ENCODE measurements around the gene LGALS7. TPM values are rescaled to one million over a fixed set of nuclear protein-coding genes. Genes with fewer than 3 reads are reported as not detected.
A peak's percentile ranks its signal among the peaks of the same experiment; 100 is the strongest.

The LGALS7 gene
- total RNA-seq, 1 donor from 2014 or later = not detected

GRCh38 chr19:38723606-38723965 is 49.7 kb downstream of the LGALS7 start:
- Mint-ChIP-seq H3K4me1 (ENCODE audit: low read depth, unreplicated experiment) (peaks cover 15% of the 10 kb centered on the region), H3K4me3 (ENCODE audit: unreplicated experiment) (no peak overlapping the region), H3K9me3 (ENCODE audit: unreplicated experiment) (no peaks in the 10 kb centered on the region), H3K27ac (ENCODE audit: unreplicated experiment) (peak overlapping the region; percentile 86), H3K36me3 (ENCODE audit: low read depth, unreplicated experiment) (peaks cover 19% of the 10 kb centered on the region), H3K27me3 (ENCODE audit: low read depth, unreplicated experiment) (no peaks in the 10 kb centered on the region)
- H2AFZ ChIP-seq (ENCODE audit: low read depth, low read length) = no peak overlapping the region
- DNase-seq (ENCODE audit: low read depth) = no peak
- H3K9me3 ChIP-seq (ENCODE audit: insufficient read depth, low read depth, low read length) = no peaks in the 10 kb centered on the region
- peaks cover 57% of the 10 kb centered on the region for H3K79me2 ChIP-seq (ENCODE audit: insufficient read depth, low read length)
- peaks cover 31% of the 10 kb centered on the region for H3K4me1 ChIP-seq (ENCODE audit: insufficient read depth, low read length)
- TF ChIP-seq, protein P1, sequence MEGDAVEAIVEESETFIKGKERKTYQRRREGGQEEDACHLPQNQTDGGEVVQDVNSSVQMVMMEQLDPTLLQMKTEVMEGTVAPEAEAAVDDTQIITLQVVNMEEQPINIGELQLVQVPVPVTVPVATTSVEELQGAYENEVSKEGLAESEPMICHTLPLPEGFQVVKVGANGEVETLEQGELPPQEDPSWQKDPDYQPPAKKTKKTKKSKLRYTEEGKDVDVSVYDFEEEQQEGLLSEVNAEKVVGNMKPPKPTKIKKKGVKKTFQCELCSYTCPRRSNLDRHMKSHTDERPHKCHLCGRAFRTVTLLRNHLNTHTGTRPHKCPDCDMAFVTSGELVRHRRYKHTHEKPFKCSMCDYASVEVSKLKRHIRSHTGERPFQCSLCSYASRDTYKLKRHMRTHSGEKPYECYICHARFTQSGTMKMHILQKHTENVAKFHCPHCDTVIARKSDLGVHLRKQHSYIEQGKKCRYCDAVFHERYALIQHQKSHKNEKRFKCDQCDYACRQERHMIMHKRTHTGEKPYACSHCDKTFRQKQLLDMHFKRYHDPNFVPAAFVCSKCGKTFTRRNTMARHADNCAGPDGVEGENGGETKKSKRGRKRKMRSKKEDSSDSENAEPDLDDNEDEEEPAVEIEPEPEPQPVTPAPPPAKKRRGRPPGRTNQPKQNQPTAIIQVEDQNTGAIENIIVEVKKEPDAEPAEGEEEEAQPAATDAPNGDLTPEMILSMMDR (IDR thresholded peaks at IDR 0.05; ENCODE audit: insufficient read depth, low read depth, low read length) = no peak
- no peak for TF ChIP-seq EZH2 (IDR thresholded peaks at IDR 0.05; ENCODE audit: insufficient read depth, low read length)
- no peak overlapping the region for H3K4me2 ChIP-seq (ENCODE audit: low read length)
- FAIRE-seq = no peak
- no peak overlapping the region for H3K27ac ChIP-seq (ENCODE audit: low read depth, low read length)
- peaks cover 36% of the 10 kb centered on the region for H3K36me3 ChIP-seq (ENCODE audit: insufficient read depth, low read length)
- H3K9ac ChIP-seq (ENCODE audit: low read length) = no peak overlapping the region
- H4K20me1 ChIP-seq (ENCODE audit: insufficient read depth, low read length) = peaks cover 75% of the 10 kb centered on the region
- H3K4me3 ChIP-seq (ENCODE audit: insufficient read depth, low read depth, low read length) = no peak overlapping the region
- no peaks in the 10 kb centered on the region for H3K27me3 ChIP-seq (ENCODE audit: insufficient read depth, low read length)

GRCh38 chr19:38722947-38723605 is 50.2 kb downstream of the LGALS7 start:
- H3K36me3 ChIP-seq (ENCODE audit: insufficient read depth, low read length) = peaks cover 40% of the 10 kb centered on the region
- Mint-ChIP-seq H3K4me3 (ENCODE audit: unreplicated experiment) (no peak overlapping the region), H3K27ac (ENCODE audit: unreplicated experiment) (peak overlapping the region; percentile 86), H3K36me3 (ENCODE audit: low read depth, unreplicated experiment) (peaks cover 19% of the 10 kb centered on the region), H3K9me3 (ENCODE audit: unreplicated experiment) (no peaks in the 10 kb centered on the region), H3K27me3 (ENCODE audit: low read depth, unreplicated experiment) (no peaks in the 10 kb centered on the region), H3K4me1 (ENCODE audit: low read depth, unreplicated experiment) (peaks cover 15% of the 10 kb centered on the region)
- H2AFZ ChIP-seq (ENCODE audit: low read depth, low read length) = no peak overlapping the region
- peaks cover 61% of the 10 kb centered on the region for H3K79me2 ChIP-seq (ENCODE audit: insufficient read depth, low read length)
- no peak overlapping the region for H3K4me3 ChIP-seq (ENCODE audit: insufficient read depth, low read depth, low read length)
- peaks cover 34% of the 10 kb centered on the region for H3K4me1 ChIP-seq (ENCODE audit: insufficient read depth, low read length)
- TF ChIP-seq, protein P1 (IDR thresholded peaks at IDR 0.05; ENCODE audit: insufficient read depth, low read depth, low read length) = no peak
- TF ChIP-seq EZH2 (IDR thresholded peaks at IDR 0.05; ENCODE audit: insufficient read depth, low read length) = no peak
- no peaks in the 10 kb centered on the region for H3K9me3 ChIP-seq (ENCODE audit: insufficient read depth, low read depth, low read length)
- H3K9ac ChIP-seq (ENCODE audit: low read length) = no peak overlapping the region
- H3K27me3 ChIP-seq (ENCODE audit: insufficient read depth, low read length) = no peaks in the 10 kb centered on the region
- FAIRE-seq (no peak), DNase-seq (ENCODE audit: low read depth) (no peak)
- peaks cover 76% of the 10 kb centered on the region for H4K20me1 ChIP-seq (ENCODE audit: insufficient read depth, low read length)
- no peak overlapping the region for H3K4me2 ChIP-seq (ENCODE audit: low read length)
- no peak overlapping the region for H3K27ac ChIP-seq (ENCODE audit: low read depth, low read length)

Measured in astrocyte (in vitro differentiated cells and primary cell).